HepG2 (cell line): ENCODE data around the gene TARBP2. TPM values are rescaled to one million over a fixed set of nuclear protein-coding genes. Genes with fewer than 3 reads are reported as not detected.

Experiments used
- BHLHE40 ChIP-seq: IDR thresholded peaks from 2 replicates; pipeline ENCODE4 v1.6.1; 2011; ENCODE audit warnings: low read length, improper control_type of control experiment
- RXRB ChIP-seq: IDR thresholded peaks from 2 replicates; pipeline ENCODE4 v1.6.1; 2016; ENCODE audit warnings: borderline replicate concordance, missing genetic modification reagents, missing compliant biosample characterization
- TOPORS ChIP-seq: sonication (generic); formaldehyde crosslinking; IDR thresholded peaks from 2 replicates; pipeline ENCODE4 v1.8.0; 2023; ENCODE audit warnings: mild to moderate bottlenecking, missing genetic modification reagents
- TP53 ChIP-seq: sonication (generic); formaldehyde crosslinking; conservative IDR thresholded peaks from 2 replicates; pipeline ENCODE4 v1.4.0; 2020; ENCODE audit warnings: missing genetic modification reagents
- ZBTB21 ChIP-seq: sonication (generic); formaldehyde crosslinking; IDR thresholded peaks from 2 replicates; pipeline ENCODE4 v1.4.0; 2020; ENCODE audit warnings: missing genetic modification reagents
- polyA plus RNA-seq, 8 experiments: library from polyadenylated mRNA; depleted of rRNA in 3 of 8; stranded (reverse) in 7 of 8; unstranded in 1 of 8; fragments of >200 nt; fragmentation: Illumina TruSeq in 4 of 8; extraction: Trizol in 4 of 8; gene quantifications; 2 replicates each; pipeline versions ENCODE4 v1.2.1 to v1.2.3, GENCODE V29; 2011 to 2016; ENCODE audit warnings: low read depth in 4 of 8, missing spikeins in 1 of 8, mixed read lengths in 1 of 8; ENCODE audit not compliant: insufficient read depth in 1 of 8
- total RNA-seq, 5 experiments: library from RNA; depleted of rRNA; stranded (reverse); fragments of >200 nt; fragmentation: Illumina TruSeq; extraction: Trizol; gene quantifications; 2 replicates each; pipeline ENCODE4 v1.2.3, GENCODE V29; 2016; ENCODE audit warnings: low read depth in 1 of 5
- TF ChIP-seq, protein P1 (sequence below): sonication (generic); formaldehyde crosslinking; IDR thresholded peaks from 2 replicates; pipeline ENCODE4 v1.4.0; 2020; ENCODE audit warnings: missing genetic modification reagents
- TF ChIP-seq, protein P2 (sequence below): sonication (generic); formaldehyde crosslinking; IDR thresholded peaks from 2 replicates; pipeline ENCODE4 v1.5.1; 2020; ENCODE audit warnings: missing genetic modification reagents, mild to moderate bottlenecking, borderline replicate concordance
- TF ChIP-seq, protein P3 (sequence below): fragments of 450-650 bp; IDR thresholded peaks from 2 replicates; pipeline ENCODE4 v1.6.1; 2017; ENCODE audit warnings: mild to moderate bottlenecking
- TF ChIP-seq, protein P4 (sequence below): sonication (generic); formaldehyde crosslinking; IDR thresholded peaks from 2 replicates; pipeline ENCODE4 v1.4.0; 2020; ENCODE audit warnings: missing genetic modification reagents, mild to moderate bottlenecking, borderline replicate concordance
- TF ChIP-seq, protein P5 (sequence below): sonication (generic); formaldehyde crosslinking; IDR thresholded peaks from 2 replicates; pipeline ENCODE4 v1.4.0; 2020; ENCODE audit warnings: missing genetic modification reagents, mild to moderate bottlenecking, borderline replicate concordance

The TARBP2 gene
- total and polyA plus RNA-seq, 2 of the 13 experiments (the other 11 are each of a cell fraction or from before 2014, with no cell fraction given) = 47.0 to 55.5 TPM

DNA sequence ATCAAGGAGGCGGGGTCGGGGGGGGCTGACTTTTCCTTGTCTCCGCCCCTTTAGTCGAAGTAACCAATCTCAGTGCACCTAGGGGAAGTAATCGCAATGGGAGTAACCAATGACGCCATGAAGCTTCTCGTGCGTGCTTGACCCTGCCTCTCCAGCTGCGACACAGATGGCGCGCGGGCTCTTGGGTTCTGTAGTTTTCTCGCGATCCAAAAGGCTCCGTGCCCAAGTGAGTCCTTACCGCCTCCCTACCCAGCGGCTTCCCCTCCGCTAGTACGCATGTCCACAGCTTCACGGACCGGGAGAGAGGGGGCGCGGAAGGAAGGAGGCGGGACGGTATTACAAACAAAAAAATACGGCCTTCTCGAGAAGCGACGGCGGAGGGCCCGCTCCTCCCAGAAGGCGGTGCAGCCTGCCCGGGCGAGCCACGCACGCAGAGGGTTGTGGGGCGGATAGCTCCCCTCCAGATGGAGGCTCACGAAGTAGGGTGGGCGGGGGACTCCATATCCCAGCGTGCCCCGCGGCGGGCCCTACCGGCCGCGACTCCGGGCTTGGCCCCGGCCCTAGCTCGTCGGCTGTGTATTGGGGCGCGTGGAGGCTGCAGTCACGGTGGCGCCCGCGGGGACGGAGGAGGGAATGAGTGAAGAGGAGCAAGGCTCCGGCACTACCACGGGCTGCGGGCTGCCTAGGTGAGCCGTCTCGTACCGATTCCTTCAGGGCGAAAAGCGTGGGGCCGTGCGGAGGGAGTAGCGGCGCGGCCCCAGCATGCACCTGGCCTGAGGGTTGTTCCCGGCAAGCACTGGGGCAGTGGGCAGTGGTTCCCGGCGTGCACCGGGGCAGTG lies at the start of gene TARBP2 (continued):
- TF ChIP-seq, protein P1, sequence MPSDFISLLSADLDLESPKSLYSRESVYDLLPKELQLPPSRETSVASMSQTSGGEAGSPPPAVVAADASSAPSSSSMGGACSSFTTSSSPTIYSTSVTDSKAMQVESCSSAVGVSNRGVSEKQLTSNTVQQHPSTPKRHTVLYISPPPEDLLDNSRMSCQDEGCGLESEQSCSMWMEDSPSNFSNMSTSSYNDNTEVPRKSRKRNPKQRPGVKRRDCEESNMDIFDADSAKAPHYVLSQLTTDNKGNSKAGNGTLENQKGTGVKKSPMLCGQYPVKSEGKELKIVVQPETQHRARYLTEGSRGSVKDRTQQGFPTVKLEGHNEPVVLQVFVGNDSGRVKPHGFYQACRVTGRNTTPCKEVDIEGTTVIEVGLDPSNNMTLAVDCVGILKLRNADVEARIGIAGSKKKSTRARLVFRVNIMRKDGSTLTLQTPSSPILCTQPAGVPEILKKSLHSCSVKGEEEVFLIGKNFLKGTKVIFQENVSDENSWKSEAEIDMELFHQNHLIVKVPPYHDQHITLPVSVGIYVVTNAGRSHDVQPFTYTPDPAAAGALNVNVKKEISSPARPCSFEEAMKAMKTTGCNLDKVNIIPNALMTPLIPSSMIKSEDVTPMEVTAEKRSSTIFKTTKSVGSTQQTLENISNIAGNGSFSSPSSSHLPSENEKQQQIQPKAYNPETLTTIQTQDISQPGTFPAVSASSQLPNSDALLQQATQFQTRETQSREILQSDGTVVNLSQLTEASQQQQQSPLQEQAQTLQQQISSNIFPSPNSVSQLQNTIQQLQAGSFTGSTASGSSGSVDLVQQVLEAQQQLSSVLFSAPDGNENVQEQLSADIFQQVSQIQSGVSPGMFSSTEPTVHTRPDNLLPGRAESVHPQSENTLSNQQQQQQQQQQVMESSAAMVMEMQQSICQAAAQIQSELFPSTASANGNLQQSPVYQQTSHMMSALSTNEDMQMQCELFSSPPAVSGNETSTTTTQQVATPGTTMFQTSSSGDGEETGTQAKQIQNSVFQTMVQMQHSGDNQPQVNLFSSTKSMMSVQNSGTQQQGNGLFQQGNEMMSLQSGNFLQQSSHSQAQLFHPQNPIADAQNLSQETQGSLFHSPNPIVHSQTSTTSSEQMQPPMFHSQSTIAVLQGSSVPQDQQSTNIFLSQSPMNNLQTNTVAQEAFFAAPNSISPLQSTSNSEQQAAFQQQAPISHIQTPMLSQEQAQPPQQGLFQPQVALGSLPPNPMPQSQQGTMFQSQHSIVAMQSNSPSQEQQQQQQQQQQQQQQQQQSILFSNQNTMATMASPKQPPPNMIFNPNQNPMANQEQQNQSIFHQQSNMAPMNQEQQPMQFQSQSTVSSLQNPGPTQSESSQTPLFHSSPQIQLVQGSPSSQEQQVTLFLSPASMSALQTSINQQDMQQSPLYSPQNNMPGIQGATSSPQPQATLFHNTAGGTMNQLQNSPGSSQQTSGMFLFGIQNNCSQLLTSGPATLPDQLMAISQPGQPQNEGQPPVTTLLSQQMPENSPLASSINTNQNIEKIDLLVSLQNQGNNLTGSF (CRISPR knock-in tag) = peak; percentile 83; the same call in 1 of the 2 replicates
- peak; percentile 37; the same call in 1 of the 2 replicates for TF ChIP-seq RXRB
- TF ChIP-seq, protein P2, sequence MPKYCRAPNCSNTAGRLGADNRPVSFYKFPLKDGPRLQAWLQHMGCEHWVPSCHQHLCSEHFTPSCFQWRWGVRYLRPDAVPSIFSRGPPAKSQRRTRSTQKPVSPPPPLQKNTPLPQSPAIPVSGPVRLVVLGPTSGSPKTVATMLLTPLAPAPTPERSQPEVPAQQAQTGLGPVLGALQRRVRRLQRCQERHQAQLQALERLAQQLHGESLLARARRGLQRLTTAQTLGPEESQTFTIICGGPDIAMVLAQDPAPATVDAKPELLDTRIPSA (CRISPR knock-in tag) = 0 out of 2 replicates have a peak, but pooled peaks have one; percentile 42
- TF ChIP-seq, protein P3, sequence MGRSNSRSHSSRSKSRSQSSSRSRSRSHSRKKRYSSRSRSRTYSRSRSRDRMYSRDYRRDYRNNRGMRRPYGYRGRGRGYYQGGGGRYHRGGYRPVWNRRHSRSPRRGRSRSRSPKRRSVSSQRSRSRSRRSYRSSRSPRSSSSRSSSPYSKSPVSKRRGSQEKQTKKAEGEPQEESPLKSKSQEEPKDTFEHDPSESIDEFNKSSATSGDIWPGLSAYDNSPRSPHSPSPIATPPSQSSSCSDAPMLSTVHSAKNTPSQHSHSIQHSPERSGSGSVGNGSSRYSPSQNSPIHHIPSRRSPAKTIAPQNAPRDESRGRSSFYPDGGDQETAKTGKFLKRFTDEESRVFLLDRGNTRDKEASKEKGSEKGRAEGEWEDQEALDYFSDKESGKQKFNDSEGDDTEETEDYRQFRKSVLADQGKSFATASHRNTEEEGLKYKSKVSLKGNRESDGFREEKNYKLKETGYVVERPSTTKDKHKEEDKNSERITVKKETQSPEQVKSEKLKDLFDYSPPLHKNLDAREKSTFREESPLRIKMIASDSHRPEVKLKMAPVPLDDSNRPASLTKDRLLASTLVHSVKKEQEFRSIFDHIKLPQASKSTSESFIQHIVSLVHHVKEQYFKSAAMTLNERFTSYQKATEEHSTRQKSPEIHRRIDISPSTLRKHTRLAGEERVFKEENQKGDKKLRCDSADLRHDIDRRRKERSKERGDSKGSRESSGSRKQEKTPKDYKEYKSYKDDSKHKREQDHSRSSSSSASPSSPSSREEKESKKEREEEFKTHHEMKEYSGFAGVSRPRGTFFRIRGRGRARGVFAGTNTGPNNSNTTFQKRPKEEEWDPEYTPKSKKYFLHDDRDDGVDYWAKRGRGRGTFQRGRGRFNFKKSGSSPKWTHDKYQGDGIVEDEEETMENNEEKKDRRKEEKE = no peak
- peak; percentile 83; the same call in 1 of the 2 replicates for TF ChIP-seq TP53
- 0 out of 2 replicates have a peak, but pooled peaks have one; percentile 19 for TF ChIP-seq BHLHE40
- TF ChIP-seq ZBTB21 (CRISPR knock-in tag) = peak; percentile 90
- TF ChIP-seq, protein P4, sequence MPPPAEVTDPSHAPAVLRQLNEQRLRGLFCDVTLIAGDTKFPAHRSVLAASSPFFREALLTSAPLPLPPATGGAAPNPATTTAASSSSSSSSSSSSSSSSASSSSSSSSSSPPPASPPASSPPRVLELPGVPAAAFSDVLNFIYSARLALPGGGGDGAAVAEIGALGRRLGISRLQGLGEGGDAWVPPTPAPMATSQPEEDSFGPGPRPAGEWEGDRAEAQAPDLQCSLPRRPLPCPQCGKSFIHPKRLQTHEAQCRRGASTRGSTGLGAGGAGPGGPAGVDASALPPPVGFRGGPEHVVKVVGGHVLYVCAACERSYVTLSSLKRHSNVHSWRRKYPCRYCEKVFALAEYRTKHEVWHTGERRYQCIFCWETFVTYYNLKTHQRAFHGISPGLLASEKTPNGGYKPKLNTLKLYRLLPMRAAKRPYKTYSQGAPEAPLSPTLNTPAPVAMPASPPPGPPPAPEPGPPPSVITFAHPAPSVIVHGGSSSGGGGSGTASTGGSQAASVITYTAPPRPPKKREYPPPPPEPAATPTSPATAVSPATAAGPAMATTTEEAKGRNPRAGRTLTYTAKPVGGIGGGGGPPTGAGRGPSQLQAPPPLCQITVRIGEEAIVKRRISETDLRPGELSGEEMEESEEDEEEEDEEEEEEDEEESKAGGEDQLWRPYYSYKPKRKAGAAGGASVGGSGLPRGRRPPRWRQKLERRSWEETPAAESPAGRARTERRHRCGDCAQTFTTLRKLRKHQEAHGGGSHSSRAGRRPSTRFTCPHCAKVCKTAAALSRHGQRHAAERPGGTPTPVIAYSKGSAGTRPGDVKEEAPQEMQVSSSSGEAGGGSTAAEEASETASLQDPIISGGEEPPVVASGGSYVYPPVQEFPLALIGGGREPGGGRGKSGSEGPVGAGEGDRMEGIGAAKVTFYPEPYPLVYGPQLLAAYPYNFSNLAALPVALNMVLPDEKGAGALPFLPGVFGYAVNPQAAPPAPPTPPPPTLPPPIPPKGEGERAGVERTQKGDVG (CRISPR knock-in tag) = 0 out of 2 replicates have a peak, but pooled peaks have one; percentile 13
- TF ChIP-seq, protein P5, sequence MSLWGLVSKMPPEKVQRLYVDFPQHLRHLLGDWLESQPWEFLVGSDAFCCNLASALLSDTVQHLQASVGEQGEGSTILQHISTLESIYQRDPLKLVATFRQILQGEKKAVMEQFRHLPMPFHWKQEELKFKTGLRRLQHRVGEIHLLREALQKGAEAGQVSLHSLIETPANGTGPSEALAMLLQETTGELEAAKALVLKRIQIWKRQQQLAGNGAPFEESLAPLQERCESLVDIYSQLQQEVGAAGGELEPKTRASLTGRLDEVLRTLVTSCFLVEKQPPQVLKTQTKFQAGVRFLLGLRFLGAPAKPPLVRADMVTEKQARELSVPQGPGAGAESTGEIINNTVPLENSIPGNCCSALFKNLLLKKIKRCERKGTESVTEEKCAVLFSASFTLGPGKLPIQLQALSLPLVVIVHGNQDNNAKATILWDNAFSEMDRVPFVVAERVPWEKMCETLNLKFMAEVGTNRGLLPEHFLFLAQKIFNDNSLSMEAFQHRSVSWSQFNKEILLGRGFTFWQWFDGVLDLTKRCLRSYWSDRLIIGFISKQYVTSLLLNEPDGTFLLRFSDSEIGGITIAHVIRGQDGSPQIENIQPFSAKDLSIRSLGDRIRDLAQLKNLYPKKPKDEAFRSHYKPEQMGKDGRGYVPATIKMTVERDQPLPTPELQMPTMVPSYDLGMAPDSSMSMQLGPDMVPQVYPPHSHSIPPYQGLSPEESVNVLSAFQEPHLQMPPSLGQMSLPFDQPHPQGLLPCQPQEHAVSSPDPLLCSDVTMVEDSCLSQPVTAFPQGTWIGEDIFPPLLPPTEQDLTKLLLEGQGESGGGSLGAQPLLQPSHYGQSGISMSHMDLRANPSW (CRISPR knock-in tag) = no peak
- TF ChIP-seq TOPORS (CRISPR knock-in tag) = peak; percentile 82
